ENCODE measurements around the gene CCDC12. TPM values are rescaled to one million over a fixed set of nuclear protein-coding genes. Genes with fewer than 3 reads are reported as not detected.

Gene CCDC12
- total RNA-seq, 1 donor from 2014 or later = 66.2 TPM

DNA sequence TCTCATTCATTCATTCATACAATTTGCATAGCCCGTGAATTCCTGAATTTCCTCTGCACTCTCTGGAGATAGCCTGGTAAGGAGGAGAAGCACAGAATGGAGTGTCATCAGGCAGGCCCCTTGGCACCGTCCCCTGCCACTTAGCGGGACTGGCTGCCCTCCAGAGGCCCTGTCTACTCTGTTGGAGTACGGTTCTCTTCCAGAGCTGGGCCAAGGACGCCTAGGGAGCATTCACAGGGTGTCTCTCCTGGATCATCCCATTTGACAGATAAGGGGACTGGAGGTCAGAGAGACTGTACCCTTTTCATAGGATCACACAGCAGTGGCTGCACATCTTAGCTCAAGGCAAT, 51.0 kb downstream of the CCDC12 start:
- H3K4me3 Mint-ChIP-seq = no peak overlapping the region
- peak overlapping the region; percentile 30 for H3K27ac Mint-ChIP-seq
- no peaks in the 10 kb centered on the region for H3K27me3 Mint-ChIP-seq
- H3K36me3 Mint-ChIP-seq (ENCODE audit: low read depth) = peaks cover 60% of the 10 kb centered on the region
- no peak for DNase-seq
- peaks cover 35% of the 10 kb centered on the region for H3K4me1 Mint-ChIP-seq
- H3K9me3 Mint-ChIP-seq = peaks cover 6% of the 10 kb centered on the region
- intact Hi-C loops (cut with micrococcal nuclease) = loop anchor here (5.0 kb wide), 1 partner anchor 92 kb away; no protein-coding TSS in a partner anchor

DNA sequence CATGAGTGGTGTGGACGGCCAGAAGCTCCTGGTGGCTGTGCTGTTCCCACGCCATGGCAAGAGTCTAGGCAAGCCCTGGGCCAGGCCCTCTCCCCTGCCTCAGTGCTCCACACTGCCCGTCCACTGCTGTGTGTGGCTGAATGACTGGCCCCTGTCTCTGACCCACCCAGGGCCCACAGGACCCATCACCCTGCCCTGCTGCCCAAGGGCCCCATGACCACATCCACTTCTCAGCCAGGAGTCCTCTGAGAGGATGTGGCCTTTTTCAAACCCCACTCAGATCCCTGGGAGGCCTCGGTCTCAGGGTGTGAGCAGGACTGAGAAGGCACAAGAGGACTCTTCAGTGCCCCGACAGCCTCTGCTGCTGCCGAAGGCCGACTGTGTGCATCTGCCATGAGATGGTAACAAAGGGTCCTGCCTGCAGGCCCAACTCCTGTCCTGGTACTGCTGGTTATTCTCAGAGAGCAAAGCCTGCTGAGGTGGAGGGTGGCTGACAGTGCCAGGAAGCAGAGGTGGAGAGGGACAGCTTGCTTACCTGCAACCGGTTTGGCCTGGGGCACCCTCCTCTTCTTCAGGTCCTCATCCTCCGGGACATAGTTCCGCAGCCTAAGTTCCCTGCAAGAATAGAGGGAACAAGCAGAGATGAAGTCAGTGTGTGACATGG, 51.5 kb downstream of the CCDC12 start:
- H3K4me3 Mint-ChIP-seq = no peak overlapping the region
- no peaks in the 10 kb centered on the region for H3K27me3 Mint-ChIP-seq

DNA sequence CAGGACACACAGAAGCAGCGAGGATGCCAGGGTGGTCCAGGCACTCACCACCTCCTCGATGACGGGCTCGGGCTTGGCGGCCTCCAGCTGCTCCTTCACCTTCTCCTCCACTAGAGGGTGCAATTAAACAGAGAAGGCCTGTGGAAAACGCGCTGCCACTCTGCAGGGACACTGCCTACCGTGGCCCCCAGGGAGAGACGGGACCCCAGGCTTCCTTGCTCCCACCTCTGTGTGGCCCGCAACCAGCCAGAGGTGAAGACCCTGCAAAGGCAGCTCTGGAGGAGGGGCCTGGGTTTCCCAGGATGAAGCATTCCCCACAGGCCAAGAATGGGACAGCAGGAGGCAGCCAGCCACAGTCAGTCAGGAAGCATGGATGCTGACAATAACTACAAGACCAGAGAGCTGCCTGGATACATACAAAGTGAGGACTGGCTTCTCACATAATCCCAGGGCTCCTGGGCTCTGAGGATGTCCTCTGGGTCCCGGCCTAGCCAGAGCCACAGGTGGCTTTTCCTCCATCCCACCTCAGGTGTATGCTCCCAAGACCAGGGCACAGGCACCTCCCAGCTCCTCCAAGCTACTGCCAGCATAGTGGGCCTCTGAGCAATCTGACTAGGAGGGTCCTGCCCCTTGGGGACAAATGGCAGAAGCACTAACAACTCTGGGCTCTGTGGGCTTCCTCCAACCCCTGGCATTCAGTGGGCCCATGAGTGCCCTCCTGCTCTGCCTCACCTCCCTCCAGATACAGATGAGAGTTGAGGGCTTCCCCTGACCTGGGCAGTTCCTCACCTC, 52.8 kb downstream of the CCDC12 start:
- H3K27ac Mint-ChIP-seq = peak overlapping the region; percentile 80
- H3K36me3 Mint-ChIP-seq (ENCODE audit: low read depth) = peaks cover 62% of the 10 kb centered on the region
- H3K27me3 Mint-ChIP-seq = no peaks in the 10 kb centered on the region
- intact Hi-C loops (cut with micrococcal nuclease) = loop anchor here (2.0 kb wide), 1 partner anchor 75 kb away; no protein-coding TSS in a partner anchor
- H3K4me1 Mint-ChIP-seq = peaks cover 28% of the 10 kb centered on the region
- peaks cover 6% of the 10 kb centered on the region for H3K9me3 Mint-ChIP-seq
- peak; percentile 80 for DNase-seq
- H3K4me3 Mint-ChIP-seq = no peak overlapping the region

More for the DNA sequence above, 51.5 kb downstream of the CCDC12 start:
- peaks cover 62% of the 10 kb centered on the region for H3K36me3 Mint-ChIP-seq (ENCODE audit: low read depth)
- no peak for DNase-seq
- no peak overlapping the region for H3K27ac Mint-ChIP-seq
- H3K4me1 Mint-ChIP-seq = peaks cover 34% of the 10 kb centered on the region
- H3K9me3 Mint-ChIP-seq = peaks cover 6% of the 10 kb centered on the region
- intact Hi-C loops (cut with micrococcal nuclease) = loop anchor here (5.0 kb wide), 1 partner anchor 92 kb away; no protein-coding TSS in a partner anchor

DNA sequence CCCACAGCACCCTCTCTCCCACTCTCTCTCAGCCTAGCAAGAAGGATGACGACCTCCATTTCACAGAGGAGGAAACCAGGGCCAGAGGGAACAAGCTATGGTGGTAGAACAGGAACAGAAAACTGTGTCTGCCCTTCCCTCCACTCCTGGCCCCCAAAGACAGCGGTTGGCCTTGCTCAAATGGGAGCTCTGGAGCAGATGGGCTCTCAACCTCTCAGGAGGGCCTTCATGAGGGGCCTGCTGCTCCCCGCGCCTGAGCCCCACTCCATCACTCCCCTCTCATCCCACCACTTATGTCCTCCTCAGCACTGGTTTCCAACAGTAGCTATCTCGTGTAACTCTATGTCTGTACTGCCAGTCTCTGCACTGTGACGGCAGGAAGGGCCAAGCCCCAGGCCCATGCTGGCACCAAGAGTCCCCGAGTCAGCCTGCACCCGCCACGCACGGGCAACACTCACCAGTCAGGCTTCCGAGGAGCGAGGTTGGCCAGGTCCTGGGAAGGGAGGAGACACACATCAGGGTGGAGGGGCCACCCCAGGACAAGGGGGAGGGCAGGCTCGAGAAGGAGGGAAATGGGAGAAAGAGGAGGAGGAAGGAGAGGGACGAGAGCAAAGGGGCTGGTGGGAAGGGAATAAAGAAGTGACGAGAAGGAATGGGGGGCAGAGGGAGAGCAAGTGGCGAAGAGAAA, 53.5 kb downstream of the CCDC12 start:
- peaks cover 61% of the 10 kb centered on the region for H3K36me3 Mint-ChIP-seq (ENCODE audit: low read depth)
- intact Hi-C loops (cut with micrococcal nuclease) = loop anchor here (2.0 kb wide), 1 partner anchor 76 kb away; no protein-coding TSS in a partner anchor
- H3K9me3 Mint-ChIP-seq = no peaks in the 10 kb centered on the region
- no peak overlapping the region for H3K4me3 Mint-ChIP-seq
- H3K4me1 Mint-ChIP-seq = peaks cover 22% of the 10 kb centered on the region
- H3K27me3 Mint-ChIP-seq = no peaks in the 10 kb centered on the region
- H3K27ac Mint-ChIP-seq = peak overlapping the region; percentile 80
- no peak for DNase-seq

DNA sequence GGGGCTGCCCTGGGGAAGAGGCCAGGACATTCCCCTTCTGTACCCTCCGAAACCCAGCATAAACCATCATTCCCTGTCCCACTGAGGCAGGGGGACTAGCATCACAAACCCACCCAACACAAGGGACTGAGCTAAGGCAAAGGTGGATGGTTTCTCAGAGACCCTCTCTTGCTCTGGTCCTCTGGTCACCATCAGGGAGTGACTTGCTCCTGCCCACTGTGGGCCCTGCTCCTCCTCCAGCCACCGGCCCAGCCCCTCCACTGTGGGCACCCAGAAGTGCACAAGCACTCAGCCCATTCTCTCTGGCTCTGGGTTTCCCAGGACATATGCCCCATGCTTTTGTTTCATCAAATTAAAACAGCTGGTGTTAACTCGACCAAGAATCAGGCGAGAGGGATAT, 54.1 kb downstream of the CCDC12 start:
- intact Hi-C loops (cut with micrococcal nuclease) = loop anchor here (2.0 kb wide), 1 partner anchor 76 kb away; no protein-coding TSS in a partner anchor
- H3K36me3 Mint-ChIP-seq (ENCODE audit: low read depth) = peaks cover 62% of the 10 kb centered on the region
- DNase-seq = no peak
- H3K4me1 Mint-ChIP-seq = peaks cover 18% of the 10 kb centered on the region
- H3K27me3 Mint-ChIP-seq = no peaks in the 10 kb centered on the region
- no peak overlapping the region for H3K27ac Mint-ChIP-seq
- H3K4me3 Mint-ChIP-seq = no peak overlapping the region
- H3K9me3 Mint-ChIP-seq = peaks cover 4% of the 10 kb centered on the region

DNA sequence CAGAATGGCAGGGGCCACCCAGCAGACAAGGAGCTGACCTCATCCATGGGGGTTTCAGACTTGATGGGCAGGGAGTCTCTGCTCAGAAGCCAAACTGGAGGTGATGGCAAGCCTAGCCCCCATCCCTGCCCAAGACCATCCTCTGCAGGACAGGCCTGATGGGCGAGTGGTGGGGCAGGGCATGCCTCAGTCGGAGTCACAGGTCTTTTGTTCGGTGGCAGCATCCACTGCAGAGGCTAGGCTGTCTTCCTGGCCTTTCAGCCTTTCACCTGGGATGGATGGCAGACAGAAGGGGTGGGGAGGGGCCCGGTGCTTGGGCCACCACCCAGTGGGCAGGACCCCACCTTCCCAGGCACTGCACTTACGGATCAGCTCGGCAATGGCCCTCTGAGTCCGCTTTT, 54.7 kb downstream of the CCDC12 start:
- H3K27me3 Mint-ChIP-seq = no peaks in the 10 kb centered on the region
- no peak overlapping the region for H3K27ac Mint-ChIP-seq
- peaks cover 4% of the 10 kb centered on the region for H3K9me3 Mint-ChIP-seq
- peaks cover 62% of the 10 kb centered on the region for H3K36me3 Mint-ChIP-seq (ENCODE audit: low read depth)
- H3K4me3 Mint-ChIP-seq = no peak overlapping the region
- intact Hi-C loops (cut with micrococcal nuclease) = loop anchor here (2.0 kb wide), 1 partner anchor 77 kb away; no protein-coding TSS in a partner anchor
- DNase-seq = no peak
- H3K4me1 Mint-ChIP-seq = peaks cover 13% of the 10 kb centered on the region

DNA sequence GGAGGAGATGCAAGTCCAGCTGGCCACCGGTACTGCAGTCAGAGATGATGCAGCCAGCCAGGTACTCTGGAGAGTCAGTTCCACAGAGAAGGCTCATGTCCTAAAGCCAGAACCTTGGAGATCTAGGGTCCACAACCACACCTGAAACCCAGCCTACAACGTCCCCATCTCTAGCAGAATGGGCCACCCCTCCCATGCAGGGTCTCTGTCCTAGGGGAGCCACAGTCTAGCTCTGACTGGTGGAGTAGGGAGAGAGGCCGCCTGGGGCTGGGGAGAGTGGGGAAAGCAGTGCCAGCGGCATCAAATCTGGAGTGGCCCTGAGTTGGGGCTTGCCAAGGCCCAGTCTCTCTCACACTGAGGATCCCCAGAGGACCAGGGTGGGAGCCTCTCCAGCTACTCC, 55.5 kb downstream of the CCDC12 start:
- Mint-ChIP-seq H3K36me3 (ENCODE audit: low read depth) (peaks cover 66% of the 10 kb centered on the region), H3K4me1 (peaks cover 12% of the 10 kb centered on the region), H3K27me3 (no peaks in the 10 kb centered on the region), H3K9me3 (peaks cover 4% of the 10 kb centered on the region), H3K4me3 (no peak overlapping the region), H3K27ac (no peak overlapping the region)
- intact Hi-C loops (cut with micrococcal nuclease) = no loop called here
- DNase-seq = no peak

DNA sequence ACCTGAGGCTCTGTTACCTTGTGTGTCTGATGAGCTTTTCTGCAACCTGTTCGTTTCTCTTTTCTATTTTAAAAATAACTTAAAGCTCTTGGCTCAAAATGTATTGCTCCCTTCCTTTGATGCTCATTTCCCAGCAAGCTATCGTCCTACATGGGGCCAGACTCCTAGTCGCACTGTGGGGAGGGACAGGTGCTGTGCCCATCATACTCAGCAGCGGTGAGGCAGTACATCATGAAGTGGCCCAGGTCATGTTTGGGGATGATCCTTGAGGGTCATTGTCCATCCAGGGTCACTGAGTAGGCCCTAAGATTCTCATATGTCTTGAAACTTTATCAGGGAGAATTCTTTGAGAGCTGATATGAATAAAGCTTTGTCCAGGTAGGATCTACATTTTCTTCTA, 57.9 kb downstream of the CCDC12 start:
- no peak for DNase-seq
- Mint-ChIP-seq H3K4me3 (no peak overlapping the region), H3K27ac (no peak overlapping the region), H3K9me3 (peaks cover 4% of the 10 kb centered on the region), H3K27me3 (no peaks in the 10 kb centered on the region), H3K4me1 (peaks cover 16% of the 10 kb centered on the region), H3K36me3 (ENCODE audit: low read depth) (peaks cover 60% of the 10 kb centered on the region)
- intact Hi-C loops (cut with micrococcal nuclease) = loop anchor here (5.0 kb wide), 1 partner anchor 39 kb away; no protein-coding TSS in a partner anchor

DNA sequence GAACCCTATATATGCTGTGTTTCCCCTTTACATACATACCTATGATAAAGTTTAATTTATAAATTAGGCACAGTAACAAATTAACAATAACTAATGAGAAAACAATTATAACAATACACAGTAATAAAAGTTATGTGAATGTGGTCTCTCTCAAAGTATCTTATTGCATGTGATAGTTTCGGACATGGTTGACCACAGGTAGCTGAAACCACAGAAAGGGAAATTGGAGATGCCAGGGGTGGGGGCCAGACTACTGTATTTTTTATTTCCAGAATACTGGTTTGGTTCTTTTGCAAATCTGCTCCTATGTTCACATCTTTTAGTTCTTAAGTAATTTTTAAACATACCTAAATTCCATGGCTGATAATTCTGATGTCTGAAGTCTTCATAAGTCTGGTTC, 58.3 kb downstream of the CCDC12 start:
- Mint-ChIP-seq H3K27me3 (no peaks in the 10 kb centered on the region), H3K4me3 (no peak overlapping the region), H3K27ac (no peak overlapping the region), H3K4me1 (peaks cover 16% of the 10 kb centered on the region), H3K36me3 (ENCODE audit: low read depth) (peaks cover 57% of the 10 kb centered on the region), H3K9me3 (peaks cover 4% of the 10 kb centered on the region)
- DNase-seq = no peak
- intact Hi-C loops (cut with micrococcal nuclease) = loop anchor here (5.0 kb wide), 1 partner anchor 39 kb away; no protein-coding TSS in a partner anchor

DNA sequence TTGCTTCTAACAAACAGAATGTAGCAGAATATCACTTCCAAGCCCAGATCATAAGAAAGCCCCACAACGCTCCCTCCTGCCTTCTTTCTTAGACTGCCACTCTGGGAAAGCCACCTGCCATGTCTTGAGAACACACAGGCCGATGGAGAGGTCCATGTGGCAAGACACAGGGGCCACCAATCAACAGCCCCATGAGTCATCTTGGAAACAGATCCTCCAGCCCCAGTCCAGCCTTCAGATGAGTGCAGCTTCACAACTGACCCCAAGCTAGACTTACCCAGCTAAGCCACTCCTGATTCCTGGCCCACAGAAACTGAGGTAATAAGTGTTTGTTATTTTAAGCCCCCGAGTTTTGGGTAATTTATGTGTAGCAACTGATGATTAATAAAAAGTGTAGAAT, 59.3 kb downstream of the CCDC12 start:
- peaks cover 49% of the 10 kb centered on the region for H3K36me3 Mint-ChIP-seq (ENCODE audit: low read depth)
- peaks cover 4% of the 10 kb centered on the region for H3K9me3 Mint-ChIP-seq
- H3K4me1 Mint-ChIP-seq = peaks cover 18% of the 10 kb centered on the region
- H3K4me3 Mint-ChIP-seq = no peak overlapping the region
- no peak for DNase-seq
- no peak overlapping the region for H3K27ac Mint-ChIP-seq
- no peaks in the 10 kb centered on the region for H3K27me3 Mint-ChIP-seq
- intact Hi-C loops (cut with micrococcal nuclease) = loop anchor here (5.0 kb wide), 1 partner anchor 40 kb away; no protein-coding TSS in a partner anchor

DNA sequence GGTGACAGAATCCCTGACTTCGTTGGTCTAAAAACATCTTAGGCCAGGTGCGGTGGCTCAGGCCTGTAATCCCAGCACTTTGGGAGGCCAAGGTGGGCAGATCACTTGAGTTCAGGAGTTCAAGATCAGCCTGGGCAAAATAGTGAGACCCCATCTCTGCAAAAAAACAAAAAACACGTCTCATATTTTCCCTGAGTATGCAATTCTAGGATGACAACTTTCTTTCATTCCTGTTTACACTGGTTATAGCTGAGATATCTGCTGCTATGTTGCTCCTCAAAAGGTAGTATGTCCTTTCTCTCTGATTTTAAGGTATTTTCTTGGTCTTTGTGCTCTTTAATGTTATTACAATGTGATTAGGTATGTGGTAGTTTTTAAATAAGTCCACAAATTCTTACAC, 59.7 kb downstream of the CCDC12 start:
- Mint-ChIP-seq H3K9me3 (peaks cover 4% of the 10 kb centered on the region), H3K27ac (no peak overlapping the region), H3K27me3 (no peaks in the 10 kb centered on the region), H3K36me3 (ENCODE audit: low read depth) (peaks cover 46% of the 10 kb centered on the region), H3K4me3 (no peak overlapping the region), H3K4me1 (peaks cover 18% of the 10 kb centered on the region)
- intact Hi-C loops (cut with micrococcal nuclease) = loop anchor here (5.0 kb wide), 1 partner anchor 41 kb away; no protein-coding TSS in a partner anchor
- no peak for DNase-seq

DNA sequence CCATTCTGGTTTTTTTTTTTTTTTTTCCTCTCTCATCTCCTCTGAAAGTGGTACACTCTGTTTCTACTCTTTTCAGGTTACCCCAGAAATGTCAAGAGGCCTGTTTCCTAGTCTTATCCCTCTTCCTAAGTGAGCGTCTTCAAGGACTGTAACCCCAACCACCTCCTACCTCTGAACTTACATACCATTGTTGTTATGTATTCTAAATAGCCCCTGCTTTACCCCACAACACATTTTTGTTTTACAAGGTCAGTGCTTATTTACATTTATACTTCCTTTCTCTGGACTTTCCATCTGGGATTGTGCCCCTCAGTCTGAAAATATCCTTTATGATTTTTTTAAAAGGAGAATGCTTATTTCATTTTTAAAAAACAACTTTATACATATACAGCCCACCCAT, 60.3 kb downstream of the CCDC12 start:
- Mint-ChIP-seq H3K9me3 (peaks cover 4% of the 10 kb centered on the region), H3K36me3 (ENCODE audit: low read depth) (peaks cover 41% of the 10 kb centered on the region), H3K27me3 (no peaks in the 10 kb centered on the region), H3K27ac (no peak overlapping the region), H3K4me1 (peaks cover 18% of the 10 kb centered on the region), H3K4me3 (no peak overlapping the region)
- intact Hi-C loops (cut with micrococcal nuclease) = loop anchor here (5.0 kb wide), 1 partner anchor 41 kb away; no protein-coding TSS in a partner anchor
- no peak for DNase-seq

DNA sequence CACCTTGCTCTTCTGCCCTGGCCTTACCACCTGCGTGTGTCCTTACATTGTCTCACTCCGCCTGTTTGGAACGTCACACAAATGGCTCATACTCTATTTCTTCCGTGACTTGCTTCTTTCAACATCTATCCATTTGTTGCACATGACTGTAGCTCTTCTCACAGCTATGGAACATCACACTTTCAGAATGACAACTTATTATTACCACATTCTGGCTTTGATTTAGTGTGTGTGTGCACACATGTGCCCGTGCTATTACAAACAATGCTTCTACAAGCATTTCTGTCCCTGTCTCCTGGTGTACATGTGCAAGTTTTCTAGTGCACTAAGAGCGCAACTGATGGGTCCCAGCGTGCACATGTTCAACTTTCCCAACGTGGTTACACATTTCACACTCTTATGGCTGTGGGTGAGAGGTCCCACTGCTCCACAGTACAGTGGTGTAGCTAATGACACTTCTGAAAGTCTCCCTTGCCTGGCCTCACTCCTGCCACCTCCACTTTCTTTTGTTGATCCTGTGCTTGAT, 61.2 kb downstream of the CCDC12 start:
- intact Hi-C loops (cut with micrococcal nuclease) = loop anchor here (5.0 kb wide), 1 partner anchor 42 kb away; no protein-coding TSS in a partner anchor
- peaks cover 36% of the 10 kb centered on the region for H3K36me3 Mint-ChIP-seq (ENCODE audit: low read depth)
- DNase-seq = no peak
- no peak overlapping the region for H3K4me3 Mint-ChIP-seq
- H3K27me3 Mint-ChIP-seq = no peaks in the 10 kb centered on the region
- H3K9me3 Mint-ChIP-seq = peaks cover 4% of the 10 kb centered on the region
- H3K27ac Mint-ChIP-seq = peak overlapping the region; percentile 30
- H3K4me1 Mint-ChIP-seq = peaks cover 18% of the 10 kb centered on the region
